Measurements from ENCODE around the gene TRIM17.

GRCh38 chr1:228452194-228453021, 35.7 kb upstream of the TRIM17 start:
- TF ChIP-seq CTCF (IDR thresholded peaks at IDR 0.05; ENCODE audit: borderline replicate concordance, extremely low read depth, low read length, poor library complexity, severe bottlenecking), result no peak
- TF ChIP-seq EZH2 (IDR thresholded peaks at IDR 0.05; ENCODE audit: borderline replicate concordance, low read depth, low read length, severe bottlenecking), result no peak
